Keratinocyte (primary cell): Measurements from ENCODE around the gene SLC7A7. TPM values are rescaled to one million over a fixed set of nuclear protein-coding genes. Genes with fewer than 3 reads are reported as not detected.
"Not testable (repeated sequence)": the region's sequence is repeated elsewhere in the genome, so short reads cannot be mapped to it uniquely, and the experiment has no call there.

Source experiments
- DNase-seq: peaks from one replicate; pipeline ENCODE4 v3.0.0-alpha.2; 2011; ENCODE audit warnings: low read depth, missing footprints, low spot score
- FAIRE-seq: peaks from 2 replicates; lab custom pipeline; 2011; peaks lifted over from hg19 to GRCh38; lab: Jason Lieb, UNC
- H2AFZ ChIP-seq: 2 replicates; pipeline ENCODE4 v1.6.0; 2012; ENCODE audit warnings: low read length, control low read depth, inconsistent platforms; ENCODE audit not compliant: control insufficient read depth
- H3K27ac ChIP-seq: 2 replicates; pipeline ENCODE4 v1.5.1; 2011; ENCODE audit warnings: low read length; ENCODE audit not compliant: control insufficient read depth, insufficient read depth
- H3K27me3 ChIP-seq: 3 replicates; pipeline ENCODE4 v1.6.0; 2011; ENCODE audit warnings: low read length; ENCODE audit not compliant: control insufficient read depth, insufficient read depth; ENCODE audit errors: extremely low read depth
- H3K36me3 ChIP-seq, 2 experiments: 2 replicates in 1 of 2; 3 replicates in 1 of 2; pipeline ENCODE4 v1.5.1; 2011; ENCODE audit warnings: low read length in 2 of 2, mild to moderate bottlenecking in 1 of 2; ENCODE audit not compliant: control insufficient read depth in 2 of 2, insufficient read depth in 2 of 2; ENCODE audit errors: extremely low read depth in 1 of 2
- H3K4me1 ChIP-seq: 3 replicates; pipeline ENCODE4 v1.5.1; 2011; ENCODE audit warnings: low read length; ENCODE audit not compliant: control insufficient read depth, insufficient read depth; ENCODE audit errors: extremely low read depth
- H3K4me2 ChIP-seq: 3 replicates; pipeline ENCODE4 v1.6.0; 2011; ENCODE audit warnings: low read depth, low read length; ENCODE audit not compliant: control insufficient read depth, insufficient read depth; ENCODE audit errors: extremely low read depth
- H3K4me3 ChIP-seq, 3 experiments: fragments of 200-600 bp in 1 of 3; sonication (generic) in 1 of 3; 2 replicates in 2 of 3; 3 replicates in 1 of 3; pipeline ENCODE4 v1.5.1; 2011 to 2016; ENCODE audit warnings: low read length in 3 of 3, mild to moderate bottlenecking in 3 of 3, control low read depth in 2 of 3, inconsistent platforms in 1 of 3, low read depth in 1 of 3, mixed read lengths in 1 of 3, mixed run types in 1 of 3, moderate library complexity in 1 of 3; ENCODE audit not compliant: control insufficient read depth in 2 of 3, insufficient read depth in 2 of 3; ENCODE audit errors: extremely low read depth in 1 of 3
- H3K79me2 ChIP-seq: 2 replicates; pipeline ENCODE4 v1.6.0; 2012; ENCODE audit warnings: low read length; ENCODE audit not compliant: control insufficient read depth, insufficient read depth
- H3K9ac ChIP-seq: 3 replicates; pipeline ENCODE4 v1.6.0; 2011; ENCODE audit warnings: low read length; ENCODE audit not compliant: control insufficient read depth, insufficient read depth; ENCODE audit errors: extremely low read depth
- H3K9me1 ChIP-seq: 3 replicates; pipeline ENCODE4 v1.6.0; 2011; ENCODE audit warnings: low read length; ENCODE audit not compliant: control insufficient read depth, insufficient read depth; ENCODE audit errors: extremely low read depth
- H3K9me3 ChIP-seq: 2 replicates; pipeline ENCODE4 v1.5.1; 2012; ENCODE audit warnings: low read depth, low read length; ENCODE audit not compliant: control insufficient read depth
- H4K20me1 ChIP-seq: 3 replicates; pipeline ENCODE4 v1.6.0; 2011; ENCODE audit warnings: low read length; ENCODE audit not compliant: control insufficient read depth, insufficient read depth; ENCODE audit errors: extremely low read depth
- CTCF ChIP-seq, 3 experiments: IDR thresholded peaks in 1 of 3; conservative IDR thresholded peaks in 1 of 3; optimal IDR thresholded peaks in 1 of 3; 2 replicates in 2 of 3; 3 replicates in 1 of 3; pipeline versions ENCODE3 to v1.5.1; 2011; ENCODE audit warnings: low read length in 3 of 3, mild to moderate bottlenecking in 3 of 3, moderate library complexity in 2 of 3, control low read depth in 1 of 3, inconsistent platforms in 1 of 3; ENCODE audit not compliant: insufficient read depth in 2 of 3; ENCODE audit errors: extremely low read depth in 1 of 3
- EZH2 ChIP-seq: IDR thresholded peaks from one replicate; pipeline ENCODE4 v1.6.1; 2012; ENCODE audit warnings: inconsistent platforms, mild to moderate bottlenecking, low read length, moderate library complexity
- dilution Hi-C: fragments of 300-500 bp; cut with MboI; formaldehyde crosslinking; loops from one replicate; pipeline ENCODE4 v1.7.0; 2020; ENCODE audit warnings: low sequenced_read_pairs; ENCODE audit not compliant: extremely low pct_ligation_motif_present
- polyA plus RNA-seq, 5 experiments: library from polyadenylated mRNA; depleted of rRNA in 3 of 5; stranded (reverse) in 3 of 5; stranded (forward) in 1 of 5; unstranded in 1 of 5; fragments of >200 nt; gene quantifications; 1 replicate in 1 of 5; 2 replicates in 3 of 5; 3 replicates in 1 of 5; pipeline versions ENCODE4 v1.2.1 to v1.2.3, GENCODE V29; 2011 to 2012; ENCODE audit warnings: missing spikeins in 2 of 5, low read depth in 1 of 5, low replicate concordance in 1 of 5

SLC7A7 gene
- polyA plus RNA-seq, 1 donor (not counting 4 experiments of a cell fraction or from before 2014, with no cell fraction given) = 0.20 TPM

DNA sequence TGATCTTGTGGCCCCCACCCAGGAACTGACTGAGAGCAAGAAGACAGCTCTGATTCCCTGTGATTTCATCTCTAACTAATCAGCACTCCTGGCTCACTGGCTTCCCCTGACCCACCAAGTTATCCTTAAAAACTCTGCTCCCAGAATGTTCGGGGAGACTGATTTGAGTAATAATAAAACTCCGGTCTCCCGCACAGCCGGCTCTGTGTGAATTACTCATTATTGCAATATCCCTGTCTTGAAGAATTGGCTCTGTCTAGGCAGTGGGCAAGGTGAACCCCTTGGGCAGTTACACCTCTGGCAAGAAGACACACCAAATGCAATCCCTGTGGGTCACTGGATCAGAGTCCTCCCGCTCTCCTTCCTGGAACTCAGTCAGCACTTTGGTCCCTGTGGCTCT lies 21.3 kb downstream of the SLC7A7 start:
- no peaks in the 10 kb centered on the region for H4K20me1 ChIP-seq
- no peak overlapping the region for H3K4me2 ChIP-seq
- H3K9me1 ChIP-seq = no peaks in the 10 kb centered on the region
- no peak for TF ChIP-seq CTCF (optimal IDR thresholded peaks at IDR 0.05 in 1 of 3, IDR thresholded peaks at IDR 0.05 in 1 of 3, conservative IDR thresholded peaks at IDR 0.05 in 1 of 3; ENCODE audit: extremely low read depth in 1 of 3, insufficient read depth in 2 of 3, low read length in 3 of 3)
- no peak for TF ChIP-seq EZH2
- peaks cover 13% of the 10 kb centered on the region for H3K4me1 ChIP-seq
- dilution Hi-C loops = no loop called here
- no peaks in the 10 kb centered on the region for H3K79me2 ChIP-seq
- H3K9ac ChIP-seq = no peak overlapping the region
- FAIRE-seq (no peak), DNase-seq (no peak)
- no peak overlapping the region for H3K4me3 ChIP-seq
- no peak overlapping the region for H3K27ac ChIP-seq
- no peaks in the 10 kb centered on the region for H3K9me3 ChIP-seq
- no peak overlapping the region for H2AFZ ChIP-seq
- no peaks in the 10 kb centered on the region for H3K36me3 ChIP-seq
- H3K27me3 ChIP-seq = peaks cover 7% of the 10 kb centered on the region

- H3K4me2 ChIP-seq, H2AFZ ChIP-seq, H3K36me3 ChIP-seq, H3K9me1 ChIP-seq, H4K20me1 ChIP-seq, H3K27me3 ChIP-seq, dilution Hi-C loops, H3K4me3 ChIP-seq, H3K27ac ChIP-seq, H3K9me3 ChIP-seq, H3K9ac ChIP-seq, DNase-seq, H3K79me2 ChIP-seq, FAIRE-seq: not testable (repeated sequence)
- H3K4me1 ChIP-seq = peaks cover 15% of the 10 kb centered on the region
Observed at GRCh38 chr14:22793550-22793949, 21.7 kb downstream of the SLC7A7 start.

DNA sequence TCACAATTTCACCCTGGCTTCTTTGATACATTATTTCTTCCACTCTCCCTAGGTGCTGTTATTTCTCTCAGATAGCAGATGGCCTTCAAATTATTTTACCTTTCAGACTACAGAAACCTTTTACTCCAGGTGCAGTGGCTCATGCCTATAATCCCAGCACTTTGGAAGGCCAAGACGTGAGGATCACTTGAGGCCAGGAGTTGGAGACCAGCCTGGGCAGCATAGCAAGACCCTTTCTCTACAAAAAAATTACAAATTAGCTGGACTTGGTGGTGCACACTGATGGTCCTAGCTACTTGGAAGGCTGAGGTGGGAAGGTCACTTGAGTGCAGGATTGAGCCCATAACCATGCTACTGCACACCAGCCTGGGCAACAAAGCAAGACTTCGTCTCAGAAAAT lies 23.1 kb downstream of the SLC7A7 start:
- H3K9ac ChIP-seq = no peak overlapping the region
- no peak overlapping the region for H3K4me3 ChIP-seq
- H2AFZ ChIP-seq = no peak overlapping the region
- no peaks in the 10 kb centered on the region for H4K20me1 ChIP-seq
- H3K4me1 ChIP-seq = peaks cover 15% of the 10 kb centered on the region
- H3K9me3 ChIP-seq = no peaks in the 10 kb centered on the region
- H3K27me3 ChIP-seq = peaks cover 7% of the 10 kb centered on the region
- no peak for TF ChIP-seq EZH2
- TF ChIP-seq CTCF (optimal IDR thresholded peaks at IDR 0.05 in 1 of 3, IDR thresholded peaks at IDR 0.05 in 1 of 3, conservative IDR thresholded peaks at IDR 0.05 in 1 of 3; ENCODE audit: extremely low read depth in 1 of 3, insufficient read depth in 2 of 3, low read length in 3 of 3) = no peak
- H3K4me2 ChIP-seq = no peak overlapping the region
- no peak overlapping the region for H3K27ac ChIP-seq
- H3K9me1 ChIP-seq = no peaks in the 10 kb centered on the region
- H3K36me3 ChIP-seq = no peaks in the 10 kb centered on the region
- dilution Hi-C loops = no loop called here
- DNase-seq (no peak), FAIRE-seq (no peak)
- no peaks in the 10 kb centered on the region for H3K79me2 ChIP-seq
